ENCODE results near the gene SURF4. TPM values are rescaled to one million over a fixed set of nuclear protein-coding genes. Genes with fewer than 3 reads are reported as not detected.
A peak's percentile ranks its signal among the peaks of the same experiment; 100 is the strongest.

The SURF4 gene
- total and polyA plus RNA-seq, 2 experiments from 2014 or later: 354 to 360 TPM

DNA sequence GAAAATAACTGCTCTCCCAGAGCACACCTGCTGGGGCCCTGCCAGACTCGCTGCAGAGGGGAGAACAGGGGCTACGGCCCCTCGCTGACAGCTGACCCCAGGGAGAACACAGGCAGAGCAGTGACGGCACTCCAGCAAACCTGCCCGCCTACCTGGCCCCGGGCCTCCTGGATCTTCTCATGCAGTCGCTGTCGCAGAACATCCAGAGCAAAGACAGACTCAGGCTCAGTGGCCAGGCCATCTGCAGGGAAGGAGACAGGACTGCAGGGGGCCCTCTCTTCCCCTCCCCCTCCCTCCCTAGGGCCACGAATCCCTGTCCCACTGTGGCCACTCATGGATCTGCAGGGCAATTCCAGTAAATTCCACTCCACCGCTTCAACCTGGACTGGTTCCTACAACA, 42.3 kb downstream of the SURF4 start:
- Histone ChIP-seq H3K36me3 (replicated peaks; ENCODE audit: insufficient read depth, low read depth) (no peaks in the 10 kb centered on the region), H4K20me1 (ENCODE audit: insufficient read depth, poor library complexity, severe bottlenecking) (no peaks in the 10 kb centered on the region), H2AFZ (no peak overlapping the region), H3K4me3 (no peak overlapping the region), H3K4me2 (no peak overlapping the region), H3K9me3 (ENCODE audit: low read depth) (no peaks in the 10 kb centered on the region), H3K9me2 (replicated peaks; ENCODE audit: insufficient read depth) (no peaks in the 10 kb centered on the region), H3K4me1 (ENCODE audit: insufficient read depth) (peaks cover 9% of the 10 kb centered on the region), H3K27me3 (no peaks in the 10 kb centered on the region), H3K79me2 (peaks cover 28% of the 10 kb centered on the region), H3K27ac (peak overlapping the region; percentile 77)
- DNase-seq (ENCODE audit: low spot score): no peak
- TF ChIP-seq EZH2 (IDR thresholded peaks at IDR 0.05; ENCODE audit: borderline replicate concordance) (no peak), EZH2phosphoT487 (IDR thresholded peaks at IDR 0.05; ENCODE audit: low read depth, severe bottlenecking, unreplicated experiment) (no peak)
- TF ChIP-seq, protein P1, sequence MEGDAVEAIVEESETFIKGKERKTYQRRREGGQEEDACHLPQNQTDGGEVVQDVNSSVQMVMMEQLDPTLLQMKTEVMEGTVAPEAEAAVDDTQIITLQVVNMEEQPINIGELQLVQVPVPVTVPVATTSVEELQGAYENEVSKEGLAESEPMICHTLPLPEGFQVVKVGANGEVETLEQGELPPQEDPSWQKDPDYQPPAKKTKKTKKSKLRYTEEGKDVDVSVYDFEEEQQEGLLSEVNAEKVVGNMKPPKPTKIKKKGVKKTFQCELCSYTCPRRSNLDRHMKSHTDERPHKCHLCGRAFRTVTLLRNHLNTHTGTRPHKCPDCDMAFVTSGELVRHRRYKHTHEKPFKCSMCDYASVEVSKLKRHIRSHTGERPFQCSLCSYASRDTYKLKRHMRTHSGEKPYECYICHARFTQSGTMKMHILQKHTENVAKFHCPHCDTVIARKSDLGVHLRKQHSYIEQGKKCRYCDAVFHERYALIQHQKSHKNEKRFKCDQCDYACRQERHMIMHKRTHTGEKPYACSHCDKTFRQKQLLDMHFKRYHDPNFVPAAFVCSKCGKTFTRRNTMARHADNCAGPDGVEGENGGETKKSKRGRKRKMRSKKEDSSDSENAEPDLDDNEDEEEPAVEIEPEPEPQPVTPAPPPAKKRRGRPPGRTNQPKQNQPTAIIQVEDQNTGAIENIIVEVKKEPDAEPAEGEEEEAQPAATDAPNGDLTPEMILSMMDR (IDR thresholded peaks at IDR 0.05; ENCODE audit: poor library complexity): no peak
- WGBS (ENCODE audit: low lambda C conversion rate, missing lambda C conversion rate): 95% methylated on average over 10 of the region's 10 CpGs

DNA sequence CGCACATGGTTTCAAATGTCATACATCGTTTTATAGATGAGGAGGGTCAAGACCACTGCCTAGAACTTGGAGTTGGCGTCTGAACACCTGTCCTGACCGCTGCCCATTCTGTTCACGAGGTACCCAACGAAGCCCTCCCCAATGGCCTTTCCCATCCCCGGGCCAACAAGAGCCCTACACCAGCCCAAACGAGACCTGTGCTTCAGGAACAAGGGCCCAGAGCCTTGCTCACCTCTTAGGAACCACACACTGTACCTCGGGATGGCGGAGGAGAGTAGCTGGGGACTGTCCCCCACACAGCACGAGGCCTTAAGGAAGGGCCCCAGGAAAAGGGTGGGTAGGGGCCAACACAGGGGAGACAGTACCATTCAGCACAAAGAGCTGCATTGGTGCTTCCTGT, 42.8 kb downstream of the SURF4 start:
- H3K36me3 ChIP-seq (replicated peaks; ENCODE audit: insufficient read depth, low read depth): no peaks in the 10 kb centered on the region
- no peaks in the 10 kb centered on the region for H4K20me1 ChIP-seq (ENCODE audit: insufficient read depth, poor library complexity, severe bottlenecking)
- no peak overlapping the region for H2AFZ ChIP-seq
- H3K4me1 ChIP-seq (ENCODE audit: insufficient read depth): peaks cover 9% of the 10 kb centered on the region
- DNase-seq (ENCODE audit: low spot score): no peak
- peaks cover 28% of the 10 kb centered on the region for H3K79me2 ChIP-seq
- TF ChIP-seq, protein P1 (IDR thresholded peaks at IDR 0.05; ENCODE audit: poor library complexity): no peak
- TF ChIP-seq EZH2phosphoT487 (IDR thresholded peaks at IDR 0.05; ENCODE audit: low read depth, severe bottlenecking, unreplicated experiment) (no peak), EZH2 (IDR thresholded peaks at IDR 0.05; ENCODE audit: borderline replicate concordance) (no peak)
- no peaks in the 10 kb centered on the region for H3K9me3 ChIP-seq (ENCODE audit: low read depth)
- 95% methylated on average over 11 of the region's 11 CpGs for WGBS (ENCODE audit: low lambda C conversion rate, missing lambda C conversion rate)
- no peaks in the 10 kb centered on the region for H3K9me2 ChIP-seq (replicated peaks; ENCODE audit: insufficient read depth)
- H3K4me3 ChIP-seq: no peak overlapping the region
- no peak overlapping the region for H3K27ac ChIP-seq
- H3K27me3 ChIP-seq: no peaks in the 10 kb centered on the region
- no peak overlapping the region for H3K4me2 ChIP-seq

- no peaks in the 10 kb centered on the region for H4K20me1 ChIP-seq (ENCODE audit: insufficient read depth, poor library complexity, severe bottlenecking)
- no peak overlapping the region for H3K4me3 ChIP-seq
- no peaks in the 10 kb centered on the region for H3K27me3 ChIP-seq
- no peaks in the 10 kb centered on the region for H3K36me3 ChIP-seq (replicated peaks; ENCODE audit: insufficient read depth, low read depth)
- H3K4me2 ChIP-seq: no peak overlapping the region
- peaks cover 9% of the 10 kb centered on the region for H3K4me1 ChIP-seq (ENCODE audit: insufficient read depth)
- peaks cover 28% of the 10 kb centered on the region for H3K79me2 ChIP-seq
- H2AFZ ChIP-seq: no peak overlapping the region
- H3K9me3 ChIP-seq (ENCODE audit: low read depth): no peaks in the 10 kb centered on the region
- H3K27ac ChIP-seq: no peak overlapping the region
- TF ChIP-seq EZH2 (IDR thresholded peaks at IDR 0.05; ENCODE audit: borderline replicate concordance): no peak
- TF ChIP-seq EZH2phosphoT487 (IDR thresholded peaks at IDR 0.05; ENCODE audit: low read depth, severe bottlenecking, unreplicated experiment): no peak
- TF ChIP-seq, protein P1 (IDR thresholded peaks at IDR 0.05; ENCODE audit: poor library complexity): no peak
- WGBS (ENCODE audit: low lambda C conversion rate, missing lambda C conversion rate): 94% methylated on average over 20 of the region's 20 CpGs
- no peaks in the 10 kb centered on the region for H3K9me2 ChIP-seq (replicated peaks; ENCODE audit: insufficient read depth)
- DNase-seq (ENCODE audit: low spot score): no peak
Measured at GRCh38 chr9:133332381-133332730, 43.5 kb downstream of the SURF4 start.

Data from hepatocyte (in vitro differentiated cells).